A549 (cell line): ENCODE results near the gene RCOR3. TPM values are rescaled to one million over a fixed set of nuclear protein-coding genes. Genes with fewer than 3 reads are reported as not detected.

Experiments used
- ATAC-seq, 2 experiments: fragments of 200-7000 bp in 1 of 2; fragments of >200 bp in 1 of 2; cut with Nextera tagmentation in 1 of 2; cut with Tn5 transposase in 1 of 2; 3 replicates each; pipeline versions ENCODE4 v1.8.0 to v1.9.1; 2018 to 2020; ENCODE audit warnings: mild to moderate bottlenecking in 1 of 2, moderate library complexity in 1 of 2
- CTCF ChIA-PET: fragments of 300-600 bp; sonication (Branson Sonifier 250); formaldehyde crosslinking; extraction: SDS; loops from one replicate; lab custom pipeline; 2021; ENCODE audit warnings: antibody characterized with exemption, inconsistent platforms; lab: Yijun Ruan, JAX
- POLR2A ChIA-PET: fragments of 350-600 bp; formaldehyde crosslinking; extraction: SDS; loops from one replicate; lab custom pipeline; 2021; ENCODE audit warnings: antibody characterized with exemption, inconsistent platforms; lab: Yijun Ruan, JAX
- DNase-seq, 2 experiments: peaks; one replicate each; pipeline versions ENCODE4 v3.0.0 to v3.0.0-alpha.2; 2011 to 2016; ENCODE audit warnings: low read depth in 1 of 2, low spot score in 1 of 2
- FAIRE-seq: peaks from 2 replicates; lab custom pipeline; 2011; peaks lifted over from hg19 to GRCh38; lab: Jason Lieb, UNC
- H3K27ac ChIP-seq, 2 experiments: fragments of >200 bp; sonication (Bioruptor Twin); formaldehyde crosslinking; 3 replicates each; pipeline ENCODE4 v1.5.1; 2016 to 2017
- H3K4me1 ChIP-seq: fragments of >200 bp; sonication (Bioruptor Twin); formaldehyde crosslinking; 3 replicates; pipeline ENCODE4 v1.6.1; 2016
- H3K4me2 ChIP-seq: fragments of >200 bp; sonication (Bioruptor Twin); formaldehyde crosslinking; 3 replicates; pipeline ENCODE4 v1.6.1; 2016
- H3K4me3 ChIP-seq: fragments of >200 bp; sonication (Bioruptor Twin); formaldehyde crosslinking; 3 replicates; pipeline ENCODE4 v1.5.1; 2016
- H3K9me3 ChIP-seq: fragments of >200 bp; sonication (Bioruptor Twin); formaldehyde crosslinking; 3 replicates; pipeline ENCODE4 v1.6.1; 2016
- CHD2 ChIP-seq: fragments of 150-350 bp; IDR thresholded peaks from 2 replicates; pipeline ENCODE4 v1.6.1; 2014; ENCODE audit warnings: low read length; ENCODE audit not compliant: partially characterized antibody
- CHD4 ChIP-seq: fragments of 200-600 bp; sonication (generic); IDR thresholded peaks from 2 replicates; pipeline ENCODE4 v1.6.1; 2016; ENCODE audit warnings: antibody characterized with exemption, mild to moderate bottlenecking, borderline replicate concordance
- E2F6 ChIP-seq: IDR thresholded peaks from 2 replicates; pipeline ENCODE4 v1.6.1; 2012; ENCODE audit warnings: low read depth, borderline replicate concordance
- EHMT2 ChIP-seq: fragments of 200-600 bp; sonication (generic); IDR thresholded peaks from 2 replicates; pipeline ENCODE4 v1.6.1; 2016; ENCODE audit warnings: antibody characterized with exemption, low read depth, mild to moderate bottlenecking, moderate library complexity
- EP300 ChIP-seq, 2 experiments: fragments of >200 bp; sonication (Bioruptor Twin); formaldehyde crosslinking; IDR thresholded peaks; 2 replicates in 1 of 2; 3 replicates in 1 of 2; pipeline ENCODE4 v1.6.1; 2016 to 2017
- FOSB ChIP-seq: fragments of 250-450 bp; sonication (Bioruptor Pico); IDR thresholded peaks from 2 replicates; pipeline ENCODE4 v1.5.0; 2020; ENCODE audit warnings: mild to moderate bottlenecking, moderate library complexity
- FOSL2 ChIP-seq, 2 experiments: fragments of 450-650 bp in 1 of 2; fragments of >200 bp in 1 of 2; sonication (Bioruptor Twin) in 1 of 2; formaldehyde crosslinking; IDR thresholded peaks; 2 replicates each; pipeline versions ENCODE4 v1.5.0 to v1.6.1; 2016 to 2020; ENCODE audit warnings: mild to moderate bottlenecking in 1 of 2, moderate library complexity in 1 of 2
- GATA3 ChIP-seq: IDR thresholded peaks from 2 replicates; pipeline ENCODE4 v1.6.1; 2012; ENCODE audit warnings: borderline replicate concordance
- HDAC2 ChIP-seq: fragments of 200-600 bp; sonication (generic); IDR thresholded peaks from 2 replicates; pipeline ENCODE4 v1.6.1; 2016
- HES2 ChIP-seq: fragments of >200 bp; sonication (Bioruptor Twin); formaldehyde crosslinking; IDR thresholded peaks from 2 replicates; pipeline ENCODE4 v1.6.1; 2016
- HOXA7 ChIP-seq: fragments of 250-450 bp; sonication (Bioruptor Pico); IDR thresholded peaks from 2 replicates; pipeline ENCODE4 v1.5.0; 2020; ENCODE audit warnings: mild to moderate bottlenecking, moderate library complexity
- HOXB5 ChIP-seq: fragments of 250-450 bp; sonication (Bioruptor Pico); IDR thresholded peaks from 2 replicates; pipeline ENCODE4 v1.5.0; 2020; ENCODE audit warnings: mild to moderate bottlenecking, moderate library complexity
- JUN ChIP-seq, 2 experiments: fragments of >200 bp; sonication (Bioruptor Twin); formaldehyde crosslinking; IDR thresholded peaks; 2 replicates in 1 of 2; 3 replicates in 1 of 2; pipeline ENCODE4 v1.6.1; 2016 to 2017
- JUNB ChIP-seq: fragments of >200 bp; sonication (Bioruptor Twin); formaldehyde crosslinking; IDR thresholded peaks from 2 replicates; pipeline ENCODE4 v1.6.1; 2016
- MAFK ChIP-seq: fragments of 450-650 bp; IDR thresholded peaks from 2 replicates; pipeline ENCODE4 v1.6.1; 2014; ENCODE audit not compliant: partially characterized antibody
- NR3C1 ChIP-seq: fragments of >200 bp; sonication (Bioruptor Twin); formaldehyde crosslinking; IDR thresholded peaks from 3 replicates; pipeline ENCODE4 v1.6.1; 2017
- POLR2A ChIP-seq: IDR thresholded peaks from 2 replicates; pipeline ENCODE4 v1.6.1; 2012; ENCODE audit warnings: mild to moderate bottlenecking, low read length
- POLR2AphosphoS2 ChIP-seq: conservative IDR thresholded peaks from 2 replicates; pipeline ENCODE4 v1.6.1; 2012; ENCODE audit warnings: low read length, improper control_type of control experiment, inconsistent platforms
- RAD21 ChIP-seq, 2 experiments: fragments of >200 bp in 1 of 2; sonication (Bioruptor Twin) in 1 of 2; formaldehyde crosslinking in 1 of 2; IDR thresholded peaks in 1 of 2; conservative IDR thresholded peaks in 1 of 2; 2 replicates in 1 of 2; 3 replicates in 1 of 2; pipeline ENCODE4 v1.6.1; 2012 to 2018; ENCODE audit warnings: inconsistent platforms in 1 of 2
- RFX5 ChIP-seq: fragments of 450-650 bp; IDR thresholded peaks from 2 replicates; pipeline ENCODE4 v1.7.1; 2014; ENCODE audit warnings: antibody characterized with exemption, mild to moderate bottlenecking, moderate library complexity
- TFCP2L1 ChIP-seq: fragments of 250-450 bp; sonication (Bioruptor Pico); IDR thresholded peaks from 2 replicates; pipeline ENCODE4 v1.5.0; 2021; ENCODE audit warnings: mild to moderate bottlenecking
- TP53 ChIP-seq: fragments of 250-450 bp; sonication (Bioruptor Pico); IDR thresholded peaks from 2 replicates; pipeline ENCODE4 v1.5.0; 2021; ENCODE audit warnings: mild to moderate bottlenecking, moderate library complexity
- ZC3H11A ChIP-seq: fragments of 450-650 bp; IDR thresholded peaks from 2 replicates; pipeline ENCODE4 v1.6.1; 2014; ENCODE audit warnings: antibody characterized with exemption, mild to moderate bottlenecking
- ZFP36 ChIP-seq: fragments of 450-650 bp; IDR thresholded peaks from 2 replicates; pipeline ENCODE4 v1.6.1; 2014; ENCODE audit warnings: borderline replicate concordance; ENCODE audit not compliant: partially characterized antibody
- WGBS: methylation state at CpG from one replicate; pipeline ENCODE4 v1.1.6; 2017; ENCODE audit errors: missing lambda C conversion rate; 5-methylcytosine and 5-hydroxymethylcytosine counted together
- polyA plus RNA-seq, 4 experiments: library from polyadenylated mRNA; depleted of rRNA in 3 of 4; stranded (reverse); fragments of >200 nt; fragmentation: RNase III in 1 of 4; extraction: RNeasy Plus Mini Kit Qiagen cat#74134 plus additional on column Dnase treatment in 1 of 4; gene quantifications; 2 replicates in 3 of 4; 3 replicates in 1 of 4; pipeline ENCODE4 v1.2.3, GENCODE V29; 2011 to 2017
- TF ChIP-seq, protein P1 (sequence below): fragments of 200-600 bp; sonication (generic); IDR thresholded peaks from 2 replicates; pipeline ENCODE4 v1.6.1; 2016; ENCODE audit warnings: antibody characterized with exemption, mild to moderate bottlenecking, moderate library complexity
- TF ChIP-seq, protein P2 (sequence below): fragments of 250-450 bp; sonication (Bioruptor Pico); IDR thresholded peaks from 2 replicates; pipeline ENCODE4 v1.5.0; 2020; ENCODE audit warnings: low read depth, mild to moderate bottlenecking, moderate library complexity
- TF ChIP-seq, protein P3 (sequence below): fragments of 450-650 bp; IDR thresholded peaks from 2 replicates; pipeline ENCODE4 v1.6.1; 2014; ENCODE audit warnings: antibody characterized with exemption
- TF ChIP-seq, protein P4 (sequence below): IDR thresholded peaks from 2 replicates; pipeline ENCODE4 v1.6.1; 2012

Gene RCOR3
- polyA plus RNA-seq, 2 of the 4 experiments (the other 2 are of a cell fraction), result 16.3 to 40.7 TPM

GRCh38 chr1:211348547-211348946, 89.4 kb downstream of the RCOR3 start:
- no peak for FAIRE-seq

GRCh38 chr1:211349741-211350140, 90.6 kb downstream of the RCOR3 start:
- CTCF ChIA-PET, result interaction anchor here (0.7 kb wide), 1 partner anchor 27 kb away, joined by 3 read pairs; no protein-coding TSS in a partner anchor

More at GRCh38 chr1:211348547-211348946, 89.4 kb downstream of the RCOR3 start:
- DNase-seq, result no peak
- Histone ChIP-seq H3K4me3 (no peak overlapping the region), H3K4me2 (no peak overlapping the region), H3K27ac (no peak overlapping the region), H3K9me3 (peaks cover 11% of the 10 kb centered on the region; the same call in 2 of the 3 replicates), H3K4me1 (no peaks in the 10 kb centered on the region)
- ChIA-PET POLR2A (no interaction called here), CTCF (interaction anchor here (2.2 kb wide), 1 partner anchor 25 kb away, joined by 11 read pairs; no protein-coding TSS in a partner anchor)
- TF ChIP-seq POLR2A (no peak), RAD21 (conservative IDR thresholded peaks at IDR 0.05 in 1 of 2, IDR thresholded peaks at IDR 0.05 in 1 of 2) (no peak), EHMT2 (no peak), EP300 (IDR thresholded peaks at IDR 0.05) (no peak), MAFK (no peak), CHD4 (no peak), GATA3 (no peak), FOSL2 (IDR thresholded peaks at IDR 0.05) (no peak), FOSL2 (CRISPR knock-in tag; IDR thresholded peaks at IDR 0.05) (no peak), ZFP36 (no peak), HOXB5 (CRISPR knock-in tag) (no peak), RFX5 (no peak), HOXA7 (CRISPR knock-in tag) (no peak), NR3C1 (no peak), FOSB (CRISPR knock-in tag) (no peak), HES2 (no peak), JUNB (no peak), CHD2 (no peak)
- TF ChIP-seq, protein P1, sequence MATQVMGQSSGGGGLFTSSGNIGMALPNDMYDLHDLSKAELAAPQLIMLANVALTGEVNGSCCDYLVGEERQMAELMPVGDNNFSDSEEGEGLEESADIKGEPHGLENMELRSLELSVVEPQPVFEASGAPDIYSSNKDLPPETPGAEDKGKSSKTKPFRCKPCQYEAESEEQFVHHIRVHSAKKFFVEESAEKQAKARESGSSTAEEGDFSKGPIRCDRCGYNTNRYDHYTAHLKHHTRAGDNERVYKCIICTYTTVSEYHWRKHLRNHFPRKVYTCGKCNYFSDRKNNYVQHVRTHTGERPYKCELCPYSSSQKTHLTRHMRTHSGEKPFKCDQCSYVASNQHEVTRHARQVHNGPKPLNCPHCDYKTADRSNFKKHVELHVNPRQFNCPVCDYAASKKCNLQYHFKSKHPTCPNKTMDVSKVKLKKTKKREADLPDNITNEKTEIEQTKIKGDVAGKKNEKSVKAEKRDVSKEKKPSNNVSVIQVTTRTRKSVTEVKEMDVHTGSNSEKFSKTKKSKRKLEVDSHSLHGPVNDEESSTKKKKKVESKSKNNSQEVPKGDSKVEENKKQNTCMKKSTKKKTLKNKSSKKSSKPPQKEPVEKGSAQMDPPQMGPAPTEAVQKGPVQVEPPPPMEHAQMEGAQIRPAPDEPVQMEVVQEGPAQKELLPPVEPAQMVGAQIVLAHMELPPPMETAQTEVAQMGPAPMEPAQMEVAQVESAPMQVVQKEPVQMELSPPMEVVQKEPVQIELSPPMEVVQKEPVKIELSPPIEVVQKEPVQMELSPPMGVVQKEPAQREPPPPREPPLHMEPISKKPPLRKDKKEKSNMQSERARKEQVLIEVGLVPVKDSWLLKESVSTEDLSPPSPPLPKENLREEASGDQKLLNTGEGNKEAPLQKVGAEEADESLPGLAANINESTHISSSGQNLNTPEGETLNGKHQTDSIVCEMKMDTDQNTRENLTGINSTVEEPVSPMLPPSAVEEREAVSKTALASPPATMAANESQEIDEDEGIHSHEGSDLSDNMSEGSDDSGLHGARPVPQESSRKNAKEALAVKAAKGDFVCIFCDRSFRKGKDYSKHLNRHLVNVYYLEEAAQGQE, result no peak
- TF ChIP-seq, protein P2, sequence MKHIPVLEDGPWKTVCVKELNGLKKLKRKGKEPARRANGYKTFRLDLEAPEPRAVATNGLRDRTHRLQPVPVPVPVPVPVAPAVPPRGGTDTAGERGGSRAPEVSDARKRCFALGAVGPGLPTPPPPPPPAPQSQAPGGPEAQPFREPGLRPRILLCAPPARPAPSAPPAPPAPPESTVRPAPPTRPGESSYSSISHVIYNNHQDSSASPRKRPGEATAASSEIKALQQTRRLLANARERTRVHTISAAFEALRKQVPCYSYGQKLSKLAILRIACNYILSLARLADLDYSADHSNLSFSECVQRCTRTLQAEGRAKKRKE (CRISPR knock-in tag), result no peak
- ATAC-seq, result no peak

More at GRCh38 chr1:211349741-211350140, 90.6 kb downstream of the RCOR3 start:
- TF ChIP-seq HOXB5 (CRISPR knock-in tag) (no peak), ZC3H11A (no peak), HDAC2 (no peak), HES2 (no peak), TFCP2L1 (CRISPR knock-in tag) (no peak), MAFK (no peak), POLR2AphosphoS2 (no peak), E2F6 (no peak), TP53 (CRISPR knock-in tag) (no peak), JUN (IDR thresholded peaks at IDR 0.05) (no peak), NR3C1 (no peak), EHMT2 (no peak)
- TF ChIP-seq, protein P3, sequence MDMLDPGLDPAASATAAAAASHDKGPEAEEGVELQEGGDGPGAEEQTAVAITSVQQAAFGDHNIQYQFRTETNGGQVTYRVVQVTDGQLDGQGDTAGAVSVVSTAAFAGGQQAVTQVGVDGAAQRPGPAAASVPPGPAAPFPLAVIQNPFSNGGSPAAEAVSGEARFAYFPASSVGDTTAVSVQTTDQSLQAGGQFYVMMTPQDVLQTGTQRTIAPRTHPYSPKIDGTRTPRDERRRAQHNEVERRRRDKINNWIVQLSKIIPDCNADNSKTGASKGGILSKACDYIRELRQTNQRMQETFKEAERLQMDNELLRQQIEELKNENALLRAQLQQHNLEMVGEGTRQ, result no peak
- TF ChIP-seq, protein P1, result no peak
- TF ChIP-seq, protein P4, sequence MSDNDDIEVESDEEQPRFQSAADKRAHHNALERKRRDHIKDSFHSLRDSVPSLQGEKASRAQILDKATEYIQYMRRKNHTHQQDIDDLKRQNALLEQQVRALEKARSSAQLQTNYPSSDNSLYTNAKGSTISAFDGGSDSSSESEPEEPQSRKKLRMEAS, result no peak
- Histone ChIP-seq H3K4me1 (no peaks in the 10 kb centered on the region), H3K4me3 (no peak overlapping the region), H3K27ac (no peak overlapping the region), H3K9me3 (peaks cover 11% of the 10 kb centered on the region; the same call in 2 of the 3 replicates), H3K4me2 (no peak overlapping the region)
- DNase-seq (no peak), ATAC-seq (no peak), FAIRE-seq (no peak)
- 94% methylated on average over 2 of the region's 2 CpGs for WGBS
- POLR2A ChIA-PET, result no interaction called here
